Anterior cingulate cortex (tissue), 58 donors: ENCODE data around the gene ALPI.

ENCODE experiments used
- DNase-seq, 58 donors: peaks; one replicate each; lab custom pipeline; 2025; lab: John Stamatoyannopoulos, UW

Gene ALPI

DNA sequence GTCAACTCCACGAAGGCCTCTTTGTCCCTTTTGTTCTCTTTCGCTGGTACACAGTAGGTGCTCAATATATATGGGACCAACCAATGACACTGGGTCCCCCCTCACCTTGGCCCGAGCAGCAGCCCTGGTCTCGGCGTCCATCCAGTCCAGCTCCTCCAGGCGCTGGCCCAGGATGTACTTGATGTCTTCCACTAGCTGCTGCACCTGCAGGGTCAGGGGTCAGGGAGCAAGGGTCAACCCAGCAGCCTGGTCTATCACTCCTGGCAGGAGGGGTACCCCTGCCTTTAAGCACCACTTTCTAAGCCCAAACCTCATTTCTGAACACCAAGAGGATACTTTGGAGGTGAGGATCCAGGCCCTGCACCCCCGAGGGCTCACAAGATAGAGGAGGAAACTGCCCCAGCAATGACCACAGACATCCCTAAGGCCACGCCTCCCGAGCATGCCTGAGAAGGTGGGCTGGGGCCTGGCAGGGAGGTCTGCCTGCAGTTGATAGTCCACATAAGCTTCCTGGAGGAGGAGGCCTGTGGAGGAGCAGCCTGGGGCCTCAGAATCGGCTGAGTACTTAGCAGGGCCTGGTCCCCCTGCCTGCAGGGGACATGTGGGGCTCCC lies 27.5 kb downstream of the ALPI start:
- no peak for DNase-seq

- DNase-seq, result no peak
Observed at GRCh38 chr2:232483923-232484627, 28.1 kb downstream of the ALPI start.

DNA sequence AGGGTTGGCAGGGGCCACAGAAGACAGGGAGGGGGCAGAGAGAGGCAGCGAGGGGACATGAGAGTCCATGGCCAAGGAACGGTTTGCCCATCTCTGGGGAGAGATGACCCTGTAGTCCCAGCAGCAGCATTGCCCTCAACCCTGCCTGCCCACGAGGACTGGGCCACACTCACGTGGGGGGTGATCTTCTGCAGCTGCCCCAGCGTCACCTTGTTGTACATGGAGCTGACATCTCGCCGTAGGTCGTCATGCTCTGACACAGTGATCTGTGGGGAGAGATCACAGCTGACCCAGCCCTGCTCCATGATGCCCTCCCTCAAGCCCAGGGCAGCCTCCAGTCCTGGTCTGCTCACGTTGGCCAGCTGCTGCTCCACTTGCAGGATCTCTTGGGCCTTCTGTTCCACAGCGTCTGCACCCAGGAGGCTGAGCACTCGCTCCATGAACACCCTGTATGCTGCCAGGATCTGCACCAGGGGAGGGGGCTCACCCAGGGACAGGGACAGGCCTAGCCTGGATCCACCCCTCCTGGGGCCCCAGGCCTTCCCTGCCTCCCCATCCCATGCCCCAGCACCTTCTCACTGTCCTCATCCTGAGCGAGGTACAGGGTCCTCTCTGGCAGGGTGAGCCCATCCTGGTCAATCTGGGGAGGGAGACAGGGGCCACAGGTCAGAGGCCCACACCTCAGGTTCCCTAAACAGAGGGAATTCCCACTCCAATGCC lies 28.8 kb downstream of the ALPI start:
- no peak for DNase-seq

GRCh38 chr2:232485348-232485756 lies 29.4 kb downstream of the ALPI start:
- no peak for DNase-seq

DNA sequence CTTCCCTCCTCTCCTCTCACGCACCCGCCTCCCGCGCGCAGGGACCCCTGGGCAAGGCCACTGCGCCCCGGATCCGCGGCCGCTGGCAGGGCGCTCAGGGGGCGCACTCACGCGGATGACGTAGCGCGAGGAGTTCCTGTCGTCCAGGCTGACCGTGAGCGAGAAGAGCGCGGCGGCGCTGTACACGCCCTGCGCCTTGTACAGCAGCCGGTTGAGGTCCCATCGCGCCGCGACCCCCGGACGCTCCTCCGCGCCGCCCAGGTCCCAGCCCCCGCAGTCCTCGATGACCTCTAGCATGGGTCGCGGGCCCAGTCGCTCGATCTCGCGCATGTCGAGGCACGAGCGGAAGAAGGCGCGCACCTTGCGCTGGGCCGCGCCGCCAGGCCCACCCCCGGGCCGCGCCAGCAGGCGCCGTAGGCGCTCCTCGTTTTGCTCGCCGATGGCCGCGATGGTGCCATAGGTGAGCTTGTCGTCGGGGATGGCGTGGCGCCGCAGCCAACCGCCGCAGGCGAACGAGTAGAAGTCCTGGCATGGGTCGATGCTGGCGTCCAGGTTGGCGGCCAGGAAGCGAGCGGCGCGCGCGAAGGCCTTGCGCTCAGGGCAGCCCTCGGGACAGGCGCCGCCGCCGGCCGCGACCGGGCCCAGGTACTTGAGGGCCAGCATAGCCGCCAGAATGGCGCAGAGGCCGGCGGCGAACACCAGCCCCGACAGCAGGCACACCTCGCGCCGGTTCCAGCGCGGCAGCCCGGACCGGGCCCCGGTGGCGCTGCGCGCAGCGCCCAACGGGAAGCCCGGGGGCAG lies 30.0 kb downstream of the ALPI start:
- no peak for DNase-seq

- no peak for DNase-seq
Observed at GRCh38 chr2:232486558-232487384, 30.8 kb downstream of the ALPI start.

DNA sequence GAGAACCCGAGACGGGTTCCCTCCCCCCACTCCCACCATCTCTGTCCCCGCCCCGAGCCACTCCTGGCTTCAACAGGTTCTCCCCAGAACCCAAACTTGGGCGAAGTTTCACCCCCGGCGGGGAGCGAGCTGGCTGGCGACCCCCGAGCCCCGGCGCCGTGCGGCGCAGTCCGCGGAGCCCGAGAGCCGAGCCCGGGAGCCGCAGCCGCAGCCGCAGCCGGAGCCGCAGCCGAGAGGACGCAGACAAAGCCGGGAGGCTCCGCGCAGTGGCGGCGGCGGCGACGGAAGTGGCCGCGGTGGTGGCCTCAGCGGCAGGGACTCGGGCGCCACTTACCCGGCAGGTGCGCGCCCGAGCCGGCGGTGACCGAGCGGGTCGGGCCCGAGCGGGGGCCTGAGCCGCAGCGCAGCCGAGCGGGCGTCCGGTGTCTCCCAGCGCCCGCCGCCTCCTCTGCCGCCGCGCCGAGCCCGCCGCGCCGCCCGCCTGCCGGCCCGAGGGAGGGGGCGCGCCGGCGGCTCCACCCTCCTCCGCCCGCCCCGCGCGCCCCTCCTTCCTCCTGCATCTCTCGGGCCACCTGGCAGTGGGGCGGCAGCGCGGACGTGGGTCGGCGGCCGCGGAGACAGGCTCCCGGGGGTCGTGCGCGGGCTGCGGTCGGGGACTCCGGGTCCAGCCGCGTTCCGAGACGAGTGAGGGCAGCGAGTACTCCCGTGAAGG lies 31.6 kb downstream of the ALPI start, which contains the start of gene ECEL1:
Gene ECEL1 (minus strand): TSS at position 450 of the 712 bp plus-strand sequence. CDS start 1,181 bp downstream, outside the sequence.
- no peak for DNase-seq

DNA sequence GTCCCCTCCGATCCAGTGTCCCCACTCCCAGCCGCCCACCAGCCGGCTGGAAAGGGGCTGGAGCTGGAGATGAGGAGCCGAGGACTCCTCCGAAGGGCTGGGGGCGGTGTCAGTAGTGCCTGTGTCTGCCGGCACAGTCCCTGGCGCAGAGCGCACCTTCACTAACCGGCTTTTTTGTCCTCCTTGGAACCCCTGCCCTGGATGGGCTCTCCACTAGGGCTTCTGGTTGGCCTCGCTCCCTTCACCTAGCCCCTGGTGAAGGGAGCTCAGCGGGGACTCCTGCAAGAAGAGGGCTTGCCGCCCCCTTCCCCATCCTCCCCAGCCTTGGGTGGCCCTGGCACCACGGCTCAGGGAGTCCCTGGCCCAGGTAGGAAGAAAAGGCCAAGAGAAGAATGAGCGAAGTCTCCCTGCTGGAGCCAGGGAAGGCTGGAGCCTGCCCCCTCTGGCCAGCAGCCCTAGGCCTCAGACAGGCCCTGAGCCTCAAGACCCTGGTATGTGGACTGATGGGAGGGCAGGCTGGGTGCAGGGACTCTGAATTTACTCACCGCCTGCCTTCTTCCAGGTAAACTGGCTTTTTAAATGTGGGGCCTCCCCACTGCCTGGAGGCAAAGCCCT lies 32.3 kb downstream of the ALPI start:
- DNase-seq, result no peak

DNA sequence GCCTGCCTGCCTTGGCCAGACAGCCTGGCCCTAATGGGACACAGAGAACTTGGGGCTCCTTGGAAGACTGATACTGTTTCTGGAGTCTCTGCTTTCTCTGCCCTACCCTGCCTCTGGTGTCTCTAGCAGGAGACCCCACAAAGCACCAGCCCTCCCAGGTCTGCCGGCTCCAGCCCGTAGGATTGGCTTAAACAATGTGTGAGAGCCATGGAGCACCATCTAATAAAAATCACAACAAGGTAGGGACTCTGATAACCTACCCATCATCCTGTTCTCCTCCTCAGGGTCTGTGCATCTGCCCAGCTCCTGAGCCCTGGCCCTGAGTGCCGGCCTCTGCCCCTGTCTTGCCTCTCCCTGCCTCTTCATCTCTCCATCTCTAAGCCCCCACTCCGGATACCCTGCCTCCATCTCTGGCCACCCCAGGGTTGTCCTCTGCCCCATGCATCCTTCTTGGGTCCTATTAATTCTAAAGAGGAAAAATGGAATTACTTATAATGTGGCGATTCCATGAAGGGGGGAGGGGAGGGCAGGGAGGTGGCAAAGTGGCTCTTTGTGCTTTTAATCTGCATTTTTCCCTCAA lies 32.9 kb downstream of the ALPI start:
- no peak for DNase-seq

- DNase-seq, result no peak
Observed at GRCh38 chr2:232489516-232490220, 33.7 kb downstream of the ALPI start.

GRCh38 chr2:232490221-232491138 lies 34.5 kb downstream of the ALPI start:
- DNase-seq, result no peak

GRCh38 chr2:232491139-232491780 lies 35.3 kb downstream of the ALPI start:
- DNase-seq, result no peak

DNA sequence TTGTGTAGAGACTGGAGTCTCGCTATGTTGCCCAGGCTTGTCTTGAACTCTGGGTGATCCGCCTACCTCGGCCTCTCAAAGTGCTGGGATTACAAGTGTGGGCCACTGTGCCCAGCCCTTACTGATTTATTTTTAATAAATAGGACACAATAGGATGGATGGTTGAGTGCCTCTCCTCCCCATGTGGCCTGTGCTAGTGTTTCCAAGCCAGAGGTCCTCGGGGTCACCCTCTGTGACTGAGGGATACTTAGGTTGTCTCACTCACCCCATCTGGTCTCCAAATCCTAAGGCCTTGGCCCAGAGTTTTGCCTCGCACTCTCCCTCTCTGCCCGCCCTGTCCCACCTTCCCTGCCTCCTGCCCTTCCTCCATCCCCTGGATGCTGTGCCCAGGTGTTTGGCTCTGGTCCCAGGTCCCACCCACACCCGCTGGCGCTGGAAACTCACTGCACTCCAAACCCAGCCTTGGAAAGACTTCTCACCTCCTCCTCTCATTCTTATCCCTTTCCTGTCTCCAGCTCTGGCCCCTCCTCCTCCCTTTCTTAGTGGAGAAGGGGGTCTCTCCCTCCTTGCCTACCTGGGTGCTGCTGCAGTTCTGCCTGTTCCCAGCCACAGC lies 36.4 kb downstream of the ALPI start:
- DNase-seq, result no peak

GRCh38 chr2:232492963-232493700 lies 37.2 kb downstream of the ALPI start:
- DNase-seq, result no peak
